HFFc6 (cell line): ENCODE measurements around the gene KLHL25. TPM values are rescaled to one million over a fixed set of nuclear protein-coding genes. Genes with fewer than 3 reads are reported as not detected.
A peak's percentile ranks its signal among the peaks of the same experiment; 100 is the strongest.

ENCODE experiments used
- DNase-seq: peaks from one replicate; pipeline ENCODE4 v3.0.0-alpha.2; 2018
- H3K27ac Mint-ChIP-seq: 2 replicates; pipeline ENCODE4 v1.8.0; 2020; ENCODE audit warnings: mild to moderate bottlenecking, mixed read lengths
- H3K27me3 Mint-ChIP-seq: 2 replicates; pipeline ENCODE4 v1.8.0; 2021; ENCODE audit warnings: mild to moderate bottlenecking, moderate library complexity, mixed read lengths; ENCODE audit not compliant: insufficient read depth
- H3K36me3 Mint-ChIP-seq: 2 replicates; pipeline ENCODE4 v1.8.0; 2021; ENCODE audit warnings: low read depth, mixed read lengths
- H3K4me1 Mint-ChIP-seq: 2 replicates; pipeline ENCODE4 v1.8.0; 2020; ENCODE audit warnings: low read depth, mixed read lengths
- H3K4me3 Mint-ChIP-seq: 2 replicates; pipeline ENCODE4 v1.8.0; 2020; ENCODE audit warnings: mild to moderate bottlenecking, moderate library complexity, mixed read lengths
- H3K9me3 Mint-ChIP-seq: 2 replicates; pipeline ENCODE4 v1.8.0; 2020; ENCODE audit warnings: mild to moderate bottlenecking, mixed read lengths
- total RNA-seq, 6 experiments: library from RNA; stranded (reverse); fragmentation: NEBNext Ultra II Directional; extraction: Animal tissue kit (Norgen Biotek cat#: 25700); gene quantifications; 2 replicates in 1 of 6; 3 replicates in 5 of 6; pipeline ENCODE4 v1.2.3, GENCODE V29; 2021
- TF ChIP-seq, protein P1 (sequence below): fragments of 200-600 bp; sonication (generic); IDR thresholded peaks from 2 replicates; pipeline ENCODE4 v1.5.0; 2021; ENCODE audit warnings: antibody characterized with exemption, mild to moderate bottlenecking

The KLHL25 gene
- total RNA-seq, 6 experiments from 2014 or later = 2.2 to 3.2 (median 2.5) TPM

DNA sequence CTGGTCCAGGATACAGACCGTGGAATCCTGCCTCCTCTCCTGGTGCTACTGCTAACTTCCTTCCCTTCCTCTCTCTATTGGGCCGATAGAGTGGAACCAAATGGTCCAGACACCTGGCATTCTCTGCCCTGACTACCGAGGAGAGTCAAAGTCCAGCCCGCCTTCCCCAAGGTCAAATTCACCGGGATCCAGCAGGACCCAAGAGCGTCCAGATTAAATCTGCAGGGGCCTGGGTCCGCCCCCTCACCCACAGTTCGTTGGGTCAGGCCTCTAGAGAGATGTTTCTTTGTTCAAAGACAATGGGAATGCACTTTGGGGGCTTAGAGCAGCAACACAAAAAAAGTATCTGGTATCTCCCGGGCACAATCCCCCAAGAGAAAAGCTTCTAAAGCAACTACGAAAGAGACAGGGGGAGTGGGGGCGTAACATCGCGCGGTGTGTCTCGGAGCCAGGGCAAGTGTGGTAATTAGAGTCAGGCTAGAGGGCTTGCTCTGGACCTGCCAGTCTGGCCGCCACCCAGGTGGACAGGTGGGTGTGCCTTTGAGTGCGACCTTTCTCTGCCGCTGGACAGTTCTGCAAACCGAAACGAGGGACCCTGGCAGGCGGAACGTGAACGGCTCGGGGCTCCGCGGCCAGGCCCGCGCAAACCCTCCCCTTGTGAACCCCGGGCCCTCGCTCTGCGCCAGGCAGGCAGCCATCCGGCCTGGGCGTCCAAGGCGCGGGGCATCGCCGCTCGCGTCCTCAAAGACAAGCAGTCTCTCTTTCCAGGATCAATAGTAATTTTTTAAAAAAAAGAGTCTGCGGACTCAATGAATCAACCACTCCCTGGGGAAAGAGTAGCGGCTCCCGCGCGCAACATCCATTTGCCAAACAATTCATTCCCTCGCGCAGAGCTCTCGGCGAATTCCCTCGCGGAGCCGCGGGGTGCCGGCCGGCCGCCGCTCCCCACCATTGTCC, 806 bp downstream of the KLHL25 start:
- H3K4me3 Mint-ChIP-seq = peak overlapping the region; percentile 94
- DNase-seq = no peak
- peaks cover 5% of the 10 kb centered on the region; the same call in 1 of the 2 replicates for H3K9me3 Mint-ChIP-seq
- peak overlapping the region; percentile 25 for H3K27ac Mint-ChIP-seq
- peaks cover 11% of the 10 kb centered on the region for H3K27me3 Mint-ChIP-seq
- H3K36me3 Mint-ChIP-seq = no peaks in the 10 kb centered on the region
- TF ChIP-seq, protein P1, sequence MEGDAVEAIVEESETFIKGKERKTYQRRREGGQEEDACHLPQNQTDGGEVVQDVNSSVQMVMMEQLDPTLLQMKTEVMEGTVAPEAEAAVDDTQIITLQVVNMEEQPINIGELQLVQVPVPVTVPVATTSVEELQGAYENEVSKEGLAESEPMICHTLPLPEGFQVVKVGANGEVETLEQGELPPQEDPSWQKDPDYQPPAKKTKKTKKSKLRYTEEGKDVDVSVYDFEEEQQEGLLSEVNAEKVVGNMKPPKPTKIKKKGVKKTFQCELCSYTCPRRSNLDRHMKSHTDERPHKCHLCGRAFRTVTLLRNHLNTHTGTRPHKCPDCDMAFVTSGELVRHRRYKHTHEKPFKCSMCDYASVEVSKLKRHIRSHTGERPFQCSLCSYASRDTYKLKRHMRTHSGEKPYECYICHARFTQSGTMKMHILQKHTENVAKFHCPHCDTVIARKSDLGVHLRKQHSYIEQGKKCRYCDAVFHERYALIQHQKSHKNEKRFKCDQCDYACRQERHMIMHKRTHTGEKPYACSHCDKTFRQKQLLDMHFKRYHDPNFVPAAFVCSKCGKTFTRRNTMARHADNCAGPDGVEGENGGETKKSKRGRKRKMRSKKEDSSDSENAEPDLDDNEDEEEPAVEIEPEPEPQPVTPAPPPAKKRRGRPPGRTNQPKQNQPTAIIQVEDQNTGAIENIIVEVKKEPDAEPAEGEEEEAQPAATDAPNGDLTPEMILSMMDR = no peak
- H3K4me1 Mint-ChIP-seq = peaks cover 24% of the 10 kb centered on the region

- TF ChIP-seq, protein P1 = no peak
- Mint-ChIP-seq H3K4me3 (peak overlapping the region; percentile 94), H3K9me3 (peaks cover 5% of the 10 kb centered on the region; the same call in 1 of the 2 replicates), H3K4me1 (peaks cover 24% of the 10 kb centered on the region), H3K27me3 (peaks cover 8% of the 10 kb centered on the region), H3K36me3 (no peaks in the 10 kb centered on the region), H3K27ac (peak overlapping the region; percentile 25; the same call in 1 of the 2 replicates)
- DNase-seq = no peak
Measured at GRCh38 chr15:85792912-85793590, 1.7 kb downstream of the KLHL25 start.

DNA sequence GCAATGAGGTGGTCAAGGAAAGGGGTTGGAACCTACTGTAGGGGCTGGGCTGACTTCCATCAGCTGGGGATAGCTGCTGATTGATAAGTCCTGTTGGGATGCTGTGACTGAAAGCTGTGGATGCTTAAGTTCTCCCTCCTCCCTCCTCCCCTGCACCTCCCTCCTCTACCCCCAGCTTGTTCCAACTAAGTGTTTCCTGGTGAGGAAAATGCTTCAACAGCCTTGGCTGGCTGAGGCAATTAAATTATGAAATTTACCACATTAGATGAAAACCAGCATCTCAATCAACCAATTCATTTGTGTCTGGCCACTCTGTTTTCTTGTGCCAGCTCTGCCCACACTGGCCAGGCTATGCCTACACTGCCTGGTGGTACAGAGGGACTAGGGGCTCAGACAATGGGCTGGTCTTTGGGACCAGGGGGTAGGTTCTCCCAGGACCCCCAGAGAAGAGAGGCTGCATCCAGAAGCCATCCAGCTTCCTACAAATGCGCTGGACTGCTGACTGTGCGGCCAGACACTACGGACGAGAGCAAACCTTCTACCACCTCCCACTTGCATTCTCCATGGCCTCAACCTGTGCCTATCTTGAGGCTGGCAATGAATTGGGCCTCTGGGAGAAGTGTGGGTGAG, 2.5 kb downstream of the KLHL25 start:
- TF ChIP-seq, protein P1 = no peak
- Mint-ChIP-seq H3K27ac (no peak overlapping the region), H3K36me3 (no peaks in the 10 kb centered on the region), H3K27me3 (peaks cover 8% of the 10 kb centered on the region), H3K4me3 (no peak overlapping the region), H3K9me3 (peaks cover 5% of the 10 kb centered on the region; the same call in 1 of the 2 replicates), H3K4me1 (peaks cover 24% of the 10 kb centered on the region)
- no peak for DNase-seq

DNA sequence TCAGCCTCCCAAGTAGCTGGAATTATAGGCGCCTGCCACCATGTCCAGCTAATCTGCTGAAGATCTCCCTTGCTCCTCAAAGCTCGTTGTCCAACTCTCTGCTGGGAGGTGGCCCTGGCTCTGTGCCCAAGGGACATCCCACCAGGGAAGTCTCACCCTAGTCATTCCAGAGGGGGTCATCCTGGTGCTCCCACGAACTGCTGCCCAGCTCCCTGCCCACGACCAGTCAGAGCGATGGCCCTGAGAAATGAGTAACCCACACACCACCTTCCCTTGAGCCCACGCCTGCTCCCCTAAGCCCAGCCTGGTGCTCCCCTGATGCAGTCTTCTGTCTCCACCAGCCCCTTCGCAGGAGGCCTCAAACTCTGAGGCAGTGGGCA, 5.2 kb downstream of the KLHL25 start:
- no peak overlapping the region for H3K4me3 Mint-ChIP-seq
- no peak for DNase-seq
- no peaks in the 10 kb centered on the region for H3K9me3 Mint-ChIP-seq
- TF ChIP-seq, protein P1 = no peak
- H3K36me3 Mint-ChIP-seq = no peaks in the 10 kb centered on the region
- peaks cover 34% of the 10 kb centered on the region for H3K4me1 Mint-ChIP-seq
- 0 out of 2 replicates have a peak, but pooled peaks cover 4% of the 10 kb centered on the region for H3K27me3 Mint-ChIP-seq
- no peak overlapping the region for H3K27ac Mint-ChIP-seq

GRCh38 chr15:85788771-85789495, 5.8 kb downstream of the KLHL25 start:
- 0 out of 2 replicates have a peak, but pooled peaks cover 4% of the 10 kb centered on the region for H3K27me3 Mint-ChIP-seq
- no peak for DNase-seq
- no peaks in the 10 kb centered on the region for H3K9me3 Mint-ChIP-seq
- H3K27ac Mint-ChIP-seq = no peak overlapping the region
- no peak overlapping the region for H3K4me3 Mint-ChIP-seq
- H3K36me3 Mint-ChIP-seq = no peaks in the 10 kb centered on the region
- TF ChIP-seq, protein P1 = no peak
- H3K4me1 Mint-ChIP-seq = peaks cover 33% of the 10 kb centered on the region
